HepG2 (cell line): ENCODE results near the gene CALML6. TPM values are rescaled to one million over a fixed set of nuclear protein-coding genes. Genes with fewer than 3 reads are reported as not detected.

Experiments
- ATAC-seq: fragments of 200-7000 bp; cut with Tn5 transposase; 3 replicates; pipeline ENCODE4 v1.9.1; 2020; ENCODE audit warnings: mild to moderate bottlenecking, moderate library complexity
- BruUV-seq: library from RNA; stranded (reverse); fragments of 400-500 nt; replicated peaks from 2 replicates; lab custom pipeline; 2021; lab: Mats Ljungman, UMichigan
- CTCF ChIA-PET: fragments of 300-600 bp; formaldehyde crosslinking; extraction: SDS; loops from one replicate; lab custom pipeline; 2021; ENCODE audit warnings: low total read pairs, inconsistent platforms, low intra/inter-chr PET ratio; lab: Yijun Ruan, JAX
- POLR2A ChIA-PET: fragments of 350-600 bp; sonication (Branson Sonifier 250); formaldehyde crosslinking; loops from one replicate; lab custom pipeline; 2020; ENCODE audit warnings: antibody characterized with exemption, inconsistent platforms; lab: Yijun Ruan, JAX
- DNase-seq: peaks from one replicate; pipeline ENCODE4 v3.0.0-alpha.2; 2015; ENCODE audit warnings: low spot score
- FAIRE-seq: peaks from 3 replicates; lab custom pipeline; 2011; peaks lifted over from hg19 to GRCh38; lab: Jason Lieb, UNC
- H2AFZ ChIP-seq: one replicate; pipeline ENCODE4 v1.6.1; 2011; ENCODE audit warnings: low read length, inconsistent platforms
- H3K27ac ChIP-seq: fragments of 300-600 bp; 3 replicates; pipeline ENCODE4 v1.8.0; 2011; ENCODE audit warnings: mixed run types, mild to moderate bottlenecking, mixed read lengths, low read length, inconsistent platforms; ENCODE audit not compliant: insufficient read depth; ENCODE audit errors: extremely low read length
- H3K27me3 ChIP-seq, 2 experiments: fragments of 200-600 bp in 1 of 2; 2 replicates in 1 of 2; 3 replicates in 1 of 2; pipeline versions ENCODE4 v1.6.0 to v1.8.0; 2011; ENCODE audit warnings: low read length in 2 of 2, mild to moderate bottlenecking in 2 of 2, moderate library complexity in 2 of 2, inconsistent platforms in 1 of 2; ENCODE audit not compliant: insufficient read depth in 2 of 2, control insufficient read depth in 1 of 2
- H3K36me3 ChIP-seq, 2 experiments: fragments of 200-600 bp in 1 of 2; replicated peaks in 1 of 2; 2 replicates in 1 of 2; 3 replicates in 1 of 2; pipeline versions ENCODE4 v1.5.1 to v1.8.0; 2011; ENCODE audit warnings: low read length in 2 of 2, inconsistent platforms in 1 of 2; ENCODE audit not compliant: insufficient read depth in 2 of 2, control insufficient read depth in 1 of 2
- H3K4me1 ChIP-seq: 2 replicates; pipeline ENCODE4 v1.5.1; 2012; ENCODE audit warnings: low read length, inconsistent platforms; ENCODE audit not compliant: insufficient read depth
- H3K4me2 ChIP-seq: 2 replicates; pipeline ENCODE4 v1.6.0; 2011; ENCODE audit warnings: low read depth, low read length, inconsistent platforms
- H3K4me3 ChIP-seq, 3 experiments: fragments of 200-600 bp in 1 of 3; sonication (generic), shearing (Covaris generic) in 1 of 3; replicated peaks in 1 of 3; 2 replicates each; pipeline ENCODE4 v1.5.1; 2011 to 2016; ENCODE audit warnings: low read length in 3 of 3, inconsistent platforms in 2 of 3, low read depth in 2 of 3, mild to moderate bottlenecking in 2 of 3, control low read depth in 1 of 3, mixed read lengths in 1 of 3; ENCODE audit not compliant: insufficient read depth in 1 of 3
- H3K79me2 ChIP-seq: one replicate; pipeline ENCODE4 v1.6.1; 2011; ENCODE audit warnings: low read length, inconsistent platforms; ENCODE audit not compliant: insufficient read depth
- H3K9ac ChIP-seq: 2 replicates; pipeline ENCODE4 v1.6.0; 2011; ENCODE audit warnings: mild to moderate bottlenecking, low read depth, low read length, inconsistent platforms; ENCODE audit not compliant: insufficient read depth
- H3K9me3 ChIP-seq: 2 replicates; pipeline ENCODE4 v1.5.1; 2012; ENCODE audit warnings: mild to moderate bottlenecking, low read length
- H4K20me1 ChIP-seq: 2 replicates; pipeline ENCODE4 v1.6.0; 2011; ENCODE audit warnings: inconsistent platforms, mild to moderate bottlenecking, low read length, moderate library complexity; ENCODE audit not compliant: insufficient read depth
- ADNP ChIP-seq: sonication (generic); formaldehyde crosslinking; IDR thresholded peaks from 2 replicates; pipeline ENCODE4 v1.4.0; 2020; ENCODE audit warnings: missing genetic modification reagents
- CBFB ChIP-seq: sonication (generic); formaldehyde crosslinking; IDR thresholded peaks from 2 replicates; pipeline ENCODE4 v1.4.0; 2020; ENCODE audit warnings: missing genetic modification reagents
- DRAP1 ChIP-seq: IDR thresholded peaks from 2 replicates; pipeline ENCODE4 v1.6.1; 2016; ENCODE audit warnings: missing genetic modification reagents, missing compliant biosample characterization
- ERF ChIP-seq: IDR thresholded peaks from 2 replicates; pipeline ENCODE4 v1.6.1; 2018; ENCODE audit warnings: missing biosample characterization, missing genetic modification reagents
- FOXJ3 ChIP-seq: sonication (generic); formaldehyde crosslinking; IDR thresholded peaks from 2 replicates; pipeline ENCODE4 v1.4.0; 2020; ENCODE audit warnings: missing genetic modification reagents, mild to moderate bottlenecking, borderline replicate concordance
- FOXO4 ChIP-seq: sonication (generic); formaldehyde crosslinking; conservative IDR thresholded peaks from 2 replicates; pipeline ENCODE4 v1.8.1; 2023; ENCODE audit warnings: missing genetic modification reagents
- HOXA5 ChIP-seq: sonication (generic); formaldehyde crosslinking; IDR thresholded peaks from 2 replicates; pipeline ENCODE4 v1.4.0; 2020; ENCODE audit warnings: missing genetic modification reagents
- NFYC ChIP-seq: IDR thresholded peaks from 2 replicates; pipeline ENCODE4 v1.6.1; 2016; ENCODE audit warnings: missing genetic modification reagents, missing compliant biosample characterization
- NONO ChIP-seq, 2 experiments: fragments of 450-650 bp in 1 of 2; sonication (generic) in 1 of 2; formaldehyde crosslinking in 1 of 2; IDR thresholded peaks in 1 of 2; conservative IDR thresholded peaks in 1 of 2; 2 replicates each; pipeline versions ENCODE4 v1.6.1 to v1.8.0; 2017 to 2022; ENCODE audit warnings: mild to moderate bottlenecking in 1 of 2, missing genetic modification reagents in 1 of 2, moderate library complexity in 1 of 2
- STAG1 ChIP-seq: sonication (generic); formaldehyde crosslinking; IDR thresholded peaks from 2 replicates; pipeline ENCODE4 v1.4.0; 2020; ENCODE audit warnings: missing genetic modification reagents
- ZNF18 ChIP-seq: sonication (generic); formaldehyde crosslinking; IDR thresholded peaks from 2 replicates; pipeline ENCODE4 v1.8.0; 2022; ENCODE audit warnings: mild to moderate bottlenecking, missing genetic modification reagents; ENCODE audit not compliant: insufficient replicate concordance
- ZNF24 ChIP-seq: fragments of 450-650 bp; IDR thresholded peaks from 2 replicates; pipeline ENCODE4 v1.6.1; 2017; ENCODE audit warnings: antibody characterized with exemption, mild to moderate bottlenecking
- ZNF260 ChIP-seq: sonication (generic); formaldehyde crosslinking; IDR thresholded peaks from 2 replicates; pipeline ENCODE4 v1.4.0; 2020; ENCODE audit warnings: missing genetic modification reagents, low read depth, mild to moderate bottlenecking, borderline replicate concordance
- ZNF570 ChIP-seq: sonication (generic); formaldehyde crosslinking; IDR thresholded peaks from 2 replicates; pipeline ENCODE4 v1.4.0; 2020; ENCODE audit warnings: mild to moderate bottlenecking, missing genetic modification reagents, borderline replicate concordance
- WGBS: methylation state at CpG from one replicate; pipeline ENCODE4 v1.1.6; 2017; ENCODE audit warnings: low lambda C conversion rate; 5-methylcytosine and 5-hydroxymethylcytosine counted together
- in situ Hi-C: cut with HindIII; loops from 2 replicates; pipeline ENCODE4 v1.10.0; 2017; ENCODE audit warnings: low pct_unique_long_range_greater_than_20kb; ENCODE audit not compliant: extremely low pct_ligation_motif_present
- intact Hi-C: fragments of 100-400 bp; cut with micrococcal nuclease; formaldehyde crosslinking; loops from one replicate; pipeline ENCODE4 v1.10.0; 2022; ENCODE audit not compliant: unreplicated experiment
- polyA plus RNA-seq, 8 experiments: library from polyadenylated mRNA; depleted of rRNA in 3 of 8; stranded (reverse) in 7 of 8; unstranded in 1 of 8; fragments of >200 nt; fragmentation: Illumina TruSeq in 4 of 8; extraction: Trizol in 4 of 8; gene quantifications; 2 replicates each; pipeline versions ENCODE4 v1.2.1 to v1.2.3, GENCODE V29; 2011 to 2016; ENCODE audit warnings: low read depth in 4 of 8, missing spikeins in 1 of 8, mixed read lengths in 1 of 8; ENCODE audit not compliant: insufficient read depth in 1 of 8
- total RNA-seq, 5 experiments: library from RNA; depleted of rRNA; stranded (reverse); fragments of >200 nt; fragmentation: Illumina TruSeq; extraction: Trizol; gene quantifications; 2 replicates each; pipeline ENCODE4 v1.2.3, GENCODE V29; 2016; ENCODE audit warnings: low read depth in 1 of 5
- TF ChIP-seq, protein P1 (sequence below), 2 experiments: sonication (generic) in 1 of 2; formaldehyde crosslinking in 1 of 2; IDR thresholded peaks; 2 replicates each; pipeline versions ENCODE4 v1.4.0 to v1.6.1; 2018 to 2020; ENCODE audit warnings: missing genetic modification reagents in 2 of 2, borderline replicate concordance in 1 of 2, low read depth in 1 of 2, mild to moderate bottlenecking in 1 of 2, missing biosample characterization in 1 of 2

The CALML6 gene
- total and polyA plus RNA-seq, 2 of the 13 experiments (the other 11 are each of a cell fraction or from before 2014, with no cell fraction given) = 0.11 to 0.12 TPM

GRCh38 chr1:1927751-1928150 lies 12.7 kb downstream of the CALML6 start (continued):
- no peak for TF ChIP-seq FOXO4 (CRISPR knock-in tag)

DNA sequence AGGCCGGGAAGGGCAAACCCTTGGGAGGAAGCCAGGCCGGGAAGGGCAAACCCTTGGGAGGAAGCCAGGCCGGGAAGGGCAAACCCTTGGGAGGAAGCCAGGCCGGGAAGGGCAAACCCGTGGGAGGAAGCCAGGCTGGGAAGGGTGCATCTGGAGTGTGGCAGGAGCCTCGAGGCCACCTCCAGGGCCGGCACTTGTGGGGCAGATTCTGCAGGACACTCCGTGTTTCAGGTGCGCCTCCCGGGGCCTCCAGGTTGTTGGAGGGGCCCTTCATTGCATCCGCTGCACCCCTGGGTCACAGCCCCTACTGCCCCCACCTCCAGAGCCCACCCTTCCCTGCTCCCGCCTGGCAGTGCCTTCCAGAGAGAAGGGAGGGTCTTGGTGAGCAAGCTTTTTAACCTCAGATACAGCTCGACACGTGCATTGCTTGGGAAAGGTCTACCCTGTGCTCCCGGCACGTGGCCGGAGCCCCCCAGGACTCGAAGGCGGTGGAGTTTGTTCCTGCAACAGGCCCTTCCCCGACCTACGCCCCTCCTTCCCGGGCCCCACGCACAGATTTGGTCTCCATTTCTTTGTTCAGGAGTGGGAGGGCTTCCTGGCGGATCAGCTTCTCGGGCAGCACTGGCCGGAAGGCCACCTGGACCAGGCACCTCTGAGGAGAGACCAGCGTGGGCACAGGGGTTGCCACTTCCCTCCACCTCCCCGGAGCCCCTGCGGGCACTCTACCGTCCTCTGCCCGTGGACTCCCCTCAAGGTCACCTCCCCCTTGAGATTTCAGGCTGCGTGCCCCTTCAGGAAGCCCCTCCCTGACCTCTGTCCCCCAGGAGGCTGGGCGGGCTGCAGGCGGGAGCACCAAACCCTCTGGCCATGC lies 13.4 kb downstream of the CALML6 start:
- TF ChIP-seq DRAP1 (CRISPR knock-in tag) = no peak
- no peak for TF ChIP-seq NONO (IDR thresholded peaks at IDR 0.05)
- TF ChIP-seq NONO (CRISPR knock-in tag; conservative IDR thresholded peaks at IDR 0.05) = no peak
- TF ChIP-seq NFYC (CRISPR knock-in tag) = no peak
- no peak for TF ChIP-seq ZNF24
- TF ChIP-seq, protein P1, sequence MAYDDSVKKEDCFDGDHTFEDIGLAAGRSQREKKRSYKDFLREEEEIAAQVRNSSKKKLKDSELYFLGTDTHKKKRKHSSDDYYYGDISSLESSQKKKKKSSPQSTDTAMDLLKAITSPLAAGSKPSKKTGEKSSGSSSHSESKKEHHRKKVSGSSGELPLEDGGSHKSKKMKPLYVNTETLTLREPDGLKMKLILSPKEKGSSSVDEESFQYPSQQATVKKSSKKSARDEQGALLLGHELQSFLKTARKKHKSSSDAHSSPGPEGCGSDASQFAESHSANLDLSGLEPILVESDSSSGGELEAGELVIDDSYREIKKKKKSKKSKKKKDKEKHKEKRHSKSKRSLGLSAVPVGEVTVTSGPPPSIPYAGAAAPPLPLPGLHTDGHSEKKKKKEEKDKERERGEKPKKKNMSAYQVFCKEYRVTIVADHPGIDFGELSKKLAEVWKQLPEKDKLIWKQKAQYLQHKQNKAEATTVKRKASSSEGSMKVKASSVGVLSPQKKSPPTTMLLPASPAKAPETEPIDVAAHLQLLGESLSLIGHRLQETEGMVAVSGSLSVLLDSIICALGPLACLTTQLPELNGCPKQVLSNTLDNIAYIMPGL (CRISPR knock-in tag; IDR thresholded peaks at IDR 0.05; ENCODE audit: borderline replicate concordance in 1 of 2, low read depth in 1 of 2) = no peak
- no peak for TF ChIP-seq STAG1 (CRISPR knock-in tag)
- TF ChIP-seq ZNF570 (CRISPR knock-in tag) = no peak
- TF ChIP-seq ZNF18 (CRISPR knock-in tag) = no peak
- TF ChIP-seq ZNF260 (CRISPR knock-in tag) = no peak
- no peak for TF ChIP-seq ADNP
- TF ChIP-seq FOXJ3 = no peak
- no peak for TF ChIP-seq ERF
- no peak for TF ChIP-seq CBFB (CRISPR knock-in tag)
- TF ChIP-seq HOXA5 (CRISPR knock-in tag) = no peak
- no peak for ATAC-seq
- H3K36me3 ChIP-seq = no peaks in the 10 kb centered on the region
- in situ Hi-C loops (no loop called here), intact Hi-C loops (no loop called here)
- ChIA-PET POLR2A (no interaction called here), CTCF (no interaction called here)
- no TSS peak for BruUV-seq
- no peak overlapping the region for H3K9ac ChIP-seq
- no peak overlapping the region for H3K27ac ChIP-seq
- no peaks in the 10 kb centered on the region for H4K20me1 ChIP-seq
- peaks cover 26 to 47% of the 10 kb centered on the region in 2 experiments; a peak in 4 of 5 replicates for H3K27me3 ChIP-seq
- no peak overlapping the region for H3K4me3 ChIP-seq
- no peak overlapping the region for H3K4me2 ChIP-seq
- H3K4me1 ChIP-seq = peaks cover 30% of the 10 kb centered on the region
- 37% methylated on average over 10 of the region's 34 CpGs for WGBS
- no peaks in the 10 kb centered on the region for H3K9me3 ChIP-seq
- FAIRE-seq = no peak
- no peak overlapping the region for H2AFZ ChIP-seq
- DNase-seq = no peak
- H3K79me2 ChIP-seq = no peaks in the 10 kb centered on the region
